Parathyroid adenoma (tissue), 2 donors: Measurements from ENCODE around the gene GFM1.

Source experiments
- H2AFZ ChIP-seq: fragments of 300-600 bp; sonication (generic); one replicate; pipeline ENCODE4 v1.7.0; 2017; ENCODE audit warnings: antibody characterized with exemption, mild to moderate bottlenecking
- H3K27ac ChIP-seq: fragments of 300-600 bp; sonication (generic); one replicate; pipeline ENCODE4 v1.7.0; 2017
- H3K27me3 ChIP-seq: fragments of 300-600 bp; sonication (generic); one replicate; pipeline ENCODE4 v1.7.0; 2017; ENCODE audit warnings: low read length; ENCODE audit not compliant: control insufficient read depth, insufficient read depth
- H3K36me3 ChIP-seq: fragments of 300-600 bp; sonication (generic); one replicate; pipeline ENCODE4 v1.7.0; 2017; ENCODE audit warnings: low read length; ENCODE audit not compliant: control insufficient read depth, insufficient read depth
- H3K4me1 ChIP-seq: fragments of 300-600 bp; sonication (generic); one replicate; pipeline ENCODE4 v1.7.0; 2017; ENCODE audit warnings: control low read depth
- H3K4me2 ChIP-seq: fragments of 300-600 bp; sonication (generic); one replicate; pipeline ENCODE4 v1.7.0; 2017; ENCODE audit warnings: low read length
- H3K4me3 ChIP-seq: fragments of 300-600 bp; sonication (generic); one replicate; pipeline ENCODE4 v1.7.0; 2017; ENCODE audit warnings: low read depth, low read length
- H3K79me2 ChIP-seq: fragments of 300-600 bp; sonication (generic); one replicate; pipeline ENCODE4 v1.7.0; 2017; ENCODE audit warnings: control low read depth
- H3K9ac ChIP-seq: fragments of 300-600 bp; sonication (generic); one replicate; pipeline ENCODE4 v1.7.0; 2017; ENCODE audit warnings: mild to moderate bottlenecking
- H3K9me3 ChIP-seq: fragments of 300-600 bp; sonication (generic); one replicate; pipeline ENCODE4 v1.7.0; 2017; ENCODE audit warnings: low read length; ENCODE audit not compliant: control insufficient read depth
- CTCF ChIP-seq: fragments of 300-600 bp; sonication (generic); IDR thresholded peaks from one replicate; pipeline ENCODE4 v1.7.0; 2017; ENCODE audit warnings: antibody characterized with exemption, mild to moderate bottlenecking
- donor health status: primary hyperparathyroidism.

The GFM1 gene

GRCh38 chr3:158718490-158719170 lies 74.3 kb downstream of the GFM1 start:
- Histone ChIP-seq H3K27ac (no peak overlapping the region), H3K4me1 (no peaks in the 10 kb centered on the region), H3K79me2 (no peaks in the 10 kb centered on the region), H2AFZ (no peak overlapping the region), H3K9ac (no peak overlapping the region), H3K36me3 (no peaks in the 10 kb centered on the region), H3K4me2 (no peak overlapping the region), H3K9me3 (no peaks in the 10 kb centered on the region), H3K27me3 (no peaks in the 10 kb centered on the region), H3K4me3 (no peak overlapping the region)
- no peak for TF ChIP-seq CTCF

- H3K4me2 ChIP-seq = no peak overlapping the region
- no peaks in the 10 kb centered on the region for H3K27me3 ChIP-seq
- no peaks in the 10 kb centered on the region for H3K4me1 ChIP-seq
- no peak overlapping the region for H3K4me3 ChIP-seq
- H3K27ac ChIP-seq = no peak overlapping the region
- TF ChIP-seq CTCF = no peak
- H3K9ac ChIP-seq = no peak overlapping the region
- no peaks in the 10 kb centered on the region for H3K36me3 ChIP-seq
- H3K79me2 ChIP-seq = no peaks in the 10 kb centered on the region
- no peaks in the 10 kb centered on the region for H3K9me3 ChIP-seq
- H2AFZ ChIP-seq = no peak overlapping the region
Measured at GRCh38 chr3:158722108-158722507, 77.8 kb downstream of the GFM1 start.

- H3K27me3 ChIP-seq = no peaks in the 10 kb centered on the region
- no peaks in the 10 kb centered on the region for H3K9me3 ChIP-seq
- no peak for TF ChIP-seq CTCF
- H3K79me2 ChIP-seq = no peaks in the 10 kb centered on the region
- H3K27ac ChIP-seq = no peak overlapping the region
- H3K4me2 ChIP-seq = no peak overlapping the region
- H3K9ac ChIP-seq = no peak overlapping the region
- no peak overlapping the region for H2AFZ ChIP-seq
- no peaks in the 10 kb centered on the region for H3K36me3 ChIP-seq
- no peak overlapping the region for H3K4me3 ChIP-seq
- no peaks in the 10 kb centered on the region for H3K4me1 ChIP-seq
Measured at GRCh38 chr3:158723991-158724390, 79.7 kb downstream of the GFM1 start.

GRCh38 chr3:158725348-158726011 lies 81.2 kb downstream of the GFM1 start:
- H3K4me2 ChIP-seq = no peak overlapping the region
- H3K4me3 ChIP-seq = no peak overlapping the region
- no peaks in the 10 kb centered on the region for H3K27me3 ChIP-seq
- no peaks in the 10 kb centered on the region for H3K79me2 ChIP-seq
- no peak overlapping the region for H2AFZ ChIP-seq
- no peaks in the 10 kb centered on the region for H3K36me3 ChIP-seq
- no peak overlapping the region for H3K27ac ChIP-seq
- no peak overlapping the region for H3K9ac ChIP-seq
- no peak for TF ChIP-seq CTCF
- no peaks in the 10 kb centered on the region for H3K4me1 ChIP-seq
- no peaks in the 10 kb centered on the region for H3K9me3 ChIP-seq
